Astrocyte (in vitro differentiated cells and primary cell): Measurements from ENCODE around the gene ENOX2. TPM values are rescaled to one million over a fixed set of nuclear protein-coding genes. Genes with fewer than 3 reads are reported as not detected.
A peak's percentile ranks its signal among the peaks of the same experiment; 100 is the strongest.

ENCODE experiments used
- DNase-seq: peaks from one replicate; pipeline ENCODE4 v3.0.0-alpha.2; 2010; ENCODE audit warnings: low read depth
- FAIRE-seq: peaks from 2 replicates; lab custom pipeline; 2011; peaks lifted over from hg19 to GRCh38; lab: Jason Lieb, UNC
- H2AFZ ChIP-seq: 2 replicates; pipeline ENCODE4 v1.6.0; 2012; ENCODE audit warnings: low read depth, low read length, inconsistent platforms
- H3K27ac ChIP-seq: 2 replicates; pipeline ENCODE4 v1.5.1; 2011; ENCODE audit warnings: low read depth, low read length, inconsistent platforms
- H3K27me3 ChIP-seq: 2 replicates; pipeline ENCODE4 v1.6.0; 2011; ENCODE audit warnings: low read length, inconsistent platforms; ENCODE audit not compliant: insufficient read depth
- H3K36me3 ChIP-seq: 2 replicates; pipeline ENCODE4 v1.5.1; 2011; ENCODE audit warnings: low read length, inconsistent platforms; ENCODE audit not compliant: insufficient read depth
- H3K4me1 ChIP-seq: 2 replicates; pipeline ENCODE4 v1.5.1; 2011; ENCODE audit warnings: low read length, inconsistent platforms; ENCODE audit not compliant: insufficient read depth
- H3K4me2 ChIP-seq: 2 replicates; pipeline ENCODE4 v1.6.0; 2012; ENCODE audit warnings: low read length, inconsistent platforms
- H3K4me3 ChIP-seq: 2 replicates; pipeline ENCODE4 v1.5.1; 2011; ENCODE audit warnings: low read depth, mild to moderate bottlenecking, low read length, inconsistent platforms; ENCODE audit not compliant: insufficient read depth
- H3K79me2 ChIP-seq: 2 replicates; pipeline ENCODE4 v1.6.0; 2012; ENCODE audit warnings: mild to moderate bottlenecking, low read length, inconsistent platforms; ENCODE audit not compliant: insufficient read depth
- H3K9ac ChIP-seq: 2 replicates; pipeline ENCODE4 v1.6.0; 2012; ENCODE audit warnings: mild to moderate bottlenecking, low read length, inconsistent platforms
- H3K9me3 ChIP-seq: 2 replicates; pipeline ENCODE4 v1.5.1; 2012; ENCODE audit warnings: low read depth, mild to moderate bottlenecking, low read length, inconsistent platforms; ENCODE audit not compliant: insufficient read depth
- H4K20me1 ChIP-seq: 2 replicates; pipeline ENCODE4 v1.6.0; 2012; ENCODE audit warnings: low read length, inconsistent platforms; ENCODE audit not compliant: insufficient read depth
- H3K27ac Mint-ChIP-seq: one replicate; pipeline ENCODE4 v1.8.0; 2021; ENCODE audit warnings: mild to moderate bottlenecking, mixed read lengths; ENCODE audit not compliant: unreplicated experiment
- H3K27me3 Mint-ChIP-seq: one replicate; pipeline ENCODE4 v1.8.0; 2021; ENCODE audit warnings: low read depth, mixed read lengths; ENCODE audit not compliant: unreplicated experiment
- H3K36me3 Mint-ChIP-seq: one replicate; pipeline ENCODE4 v1.8.0; 2021; ENCODE audit warnings: low read depth, mixed read lengths; ENCODE audit not compliant: unreplicated experiment
- H3K4me1 Mint-ChIP-seq: one replicate; pipeline ENCODE4 v1.8.0; 2021; ENCODE audit warnings: low read depth, mixed read lengths; ENCODE audit not compliant: unreplicated experiment
- H3K4me3 Mint-ChIP-seq: one replicate; pipeline ENCODE4 v1.8.0; 2021; ENCODE audit warnings: mild to moderate bottlenecking, moderate library complexity, mixed read lengths; ENCODE audit not compliant: unreplicated experiment
- H3K9me3 Mint-ChIP-seq: one replicate; pipeline ENCODE4 v1.8.0; 2021; ENCODE audit warnings: mild to moderate bottlenecking, mixed read lengths; ENCODE audit not compliant: unreplicated experiment
- CTCF ChIP-seq: IDR thresholded peaks from 2 replicates; pipeline ENCODE4 v1.5.1; 2011; ENCODE audit warnings: low read depth, mild to moderate bottlenecking, inconsistent platforms, low read length, moderate library complexity; ENCODE audit not compliant: insufficient read depth
- EZH2 ChIP-seq: IDR thresholded peaks from 2 replicates; pipeline ENCODE4 v1.6.1; 2012; ENCODE audit warnings: mild to moderate bottlenecking, low read length, inconsistent platforms; ENCODE audit not compliant: insufficient read depth
- total RNA-seq: library from RNA; stranded (reverse); gene quantifications from 2 replicates; pipeline ENCODE4 v1.2.1, GENCODE V29; 2021

Gene ENOX2
- total RNA-seq, 1 donor from 2014 or later, result 9.4 TPM

GRCh38 chrX:130702867-130703707 lies 199.9 kb downstream of the ENOX2 start:
- DNase-seq (no peak), FAIRE-seq (no peak)
- no peaks in the 10 kb centered on the region for H3K4me1 ChIP-seq
- H3K4me1 Mint-ChIP-seq, result peaks cover 3% of the 10 kb centered on the region
- TF ChIP-seq CTCF (no peak), EZH2 (no peak)
- no peak overlapping the region for H3K27ac Mint-ChIP-seq
- no peaks in the 10 kb centered on the region for H3K9me3 ChIP-seq
- H3K9ac ChIP-seq, result no peak overlapping the region
- H3K4me3 Mint-ChIP-seq, result no peak overlapping the region
- H3K27ac ChIP-seq, result no peak overlapping the region
- H3K4me3 ChIP-seq, result no peak overlapping the region
- H2AFZ ChIP-seq, result no peak overlapping the region
- no peaks in the 10 kb centered on the region for H3K36me3 ChIP-seq
- no peak overlapping the region for H3K4me2 ChIP-seq
- no peaks in the 10 kb centered on the region for H3K36me3 Mint-ChIP-seq
- no peaks in the 10 kb centered on the region for H3K79me2 ChIP-seq
- no peaks in the 10 kb centered on the region for H3K27me3 Mint-ChIP-seq
- no peaks in the 10 kb centered on the region for H3K27me3 ChIP-seq
- no peaks in the 10 kb centered on the region for H3K9me3 Mint-ChIP-seq
- H4K20me1 ChIP-seq, result no peaks in the 10 kb centered on the region

DNA sequence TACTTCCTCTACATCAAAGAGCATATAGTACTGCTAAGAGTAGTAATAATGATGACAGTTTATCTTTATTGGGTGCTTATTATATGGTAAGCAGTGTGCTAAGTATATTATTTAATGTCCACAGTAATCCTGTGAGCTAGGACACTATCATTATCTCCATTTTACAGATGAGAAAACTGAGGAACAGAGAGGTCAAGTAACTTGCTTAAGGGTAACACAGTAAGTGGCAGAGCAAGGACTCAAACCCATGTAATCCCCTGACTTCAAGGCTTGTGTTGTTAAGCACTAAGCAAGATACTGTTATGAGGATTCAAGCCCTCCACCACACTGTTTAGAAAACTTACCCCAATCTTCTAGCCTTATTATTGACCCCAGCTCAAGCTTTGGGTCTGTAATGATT lies 202.4 kb downstream of the ENOX2 start:
- Mint-ChIP-seq H3K4me3 (no peak overlapping the region), H3K27me3 (no peaks in the 10 kb centered on the region), H3K4me1 (peaks cover 2% of the 10 kb centered on the region), H3K36me3 (no peaks in the 10 kb centered on the region), H3K27ac (no peak overlapping the region), H3K9me3 (no peaks in the 10 kb centered on the region)
- no peaks in the 10 kb centered on the region for H3K36me3 ChIP-seq
- no peak overlapping the region for H3K27ac ChIP-seq
- H3K9me3 ChIP-seq, result no peaks in the 10 kb centered on the region
- no peak overlapping the region for H2AFZ ChIP-seq
- H3K27me3 ChIP-seq, result no peaks in the 10 kb centered on the region
- H3K4me3 ChIP-seq, result no peak overlapping the region
- H3K4me1 ChIP-seq, result no peaks in the 10 kb centered on the region
- H3K9ac ChIP-seq, result no peak overlapping the region
- no peaks in the 10 kb centered on the region for H3K79me2 ChIP-seq
- no peak for TF ChIP-seq EZH2
- TF ChIP-seq CTCF, result no peak
- no peak overlapping the region for H3K4me2 ChIP-seq
- FAIRE-seq, result peak; percentile 9
- H4K20me1 ChIP-seq, result no peaks in the 10 kb centered on the region
- no peak for DNase-seq

- Histone ChIP-seq H2AFZ (no peak overlapping the region), H3K79me2 (no peaks in the 10 kb centered on the region), H3K4me1 (no peaks in the 10 kb centered on the region), H3K27me3 (no peaks in the 10 kb centered on the region), H3K4me2 (no peak overlapping the region), H3K27ac (no peak overlapping the region), H4K20me1 (no peaks in the 10 kb centered on the region), H3K9ac (no peak overlapping the region), H3K36me3 (no peaks in the 10 kb centered on the region), H3K9me3 (no peaks in the 10 kb centered on the region), H3K4me3 (no peak overlapping the region)
- FAIRE-seq (peak; percentile 32), DNase-seq (no peak)
- H3K27me3 Mint-ChIP-seq, result no peaks in the 10 kb centered on the region
- no peak overlapping the region for H3K4me3 Mint-ChIP-seq
- H3K4me1 Mint-ChIP-seq, result peaks cover under 1% of the 10 kb centered on the region
- no peak overlapping the region for H3K27ac Mint-ChIP-seq
- no peaks in the 10 kb centered on the region for H3K9me3 Mint-ChIP-seq
- no peaks in the 10 kb centered on the region for H3K36me3 Mint-ChIP-seq
- no peak for TF ChIP-seq EZH2
- TF ChIP-seq CTCF, result no peak
These were observed 203.4 kb downstream of the ENOX2 start for GRCh38 chrX:130699618-130700017.
